Astrocyte (in vitro differentiated cells and primary cell): Measurements from ENCODE around the gene FAM180A. TPM values are rescaled to one million over a fixed set of nuclear protein-coding genes. Genes with fewer than 3 reads are reported as not detected.

ENCODE experiments used
- DNase-seq: peaks from one replicate; pipeline ENCODE4 v3.0.0-alpha.2; 2010; ENCODE audit warnings: low read depth
- FAIRE-seq: peaks from 2 replicates; lab custom pipeline; 2011; peaks lifted over from hg19 to GRCh38; lab: Jason Lieb, UNC
- H2AFZ ChIP-seq: 2 replicates; pipeline ENCODE4 v1.6.0; 2012; ENCODE audit warnings: low read depth, low read length, inconsistent platforms
- H3K27ac ChIP-seq: 2 replicates; pipeline ENCODE4 v1.5.1; 2011; ENCODE audit warnings: low read depth, low read length, inconsistent platforms
- H3K27me3 ChIP-seq: 2 replicates; pipeline ENCODE4 v1.6.0; 2011; ENCODE audit warnings: low read length, inconsistent platforms; ENCODE audit not compliant: insufficient read depth
- H3K36me3 ChIP-seq: 2 replicates; pipeline ENCODE4 v1.5.1; 2011; ENCODE audit warnings: low read length, inconsistent platforms; ENCODE audit not compliant: insufficient read depth
- H3K4me1 ChIP-seq: 2 replicates; pipeline ENCODE4 v1.5.1; 2011; ENCODE audit warnings: low read length, inconsistent platforms; ENCODE audit not compliant: insufficient read depth
- H3K4me2 ChIP-seq: 2 replicates; pipeline ENCODE4 v1.6.0; 2012; ENCODE audit warnings: low read length, inconsistent platforms
- H3K4me3 ChIP-seq: 2 replicates; pipeline ENCODE4 v1.5.1; 2011; ENCODE audit warnings: low read depth, mild to moderate bottlenecking, low read length, inconsistent platforms; ENCODE audit not compliant: insufficient read depth
- H3K79me2 ChIP-seq: 2 replicates; pipeline ENCODE4 v1.6.0; 2012; ENCODE audit warnings: mild to moderate bottlenecking, low read length, inconsistent platforms; ENCODE audit not compliant: insufficient read depth
- H3K9ac ChIP-seq: 2 replicates; pipeline ENCODE4 v1.6.0; 2012; ENCODE audit warnings: mild to moderate bottlenecking, low read length, inconsistent platforms
- H3K9me3 ChIP-seq: 2 replicates; pipeline ENCODE4 v1.5.1; 2012; ENCODE audit warnings: low read depth, mild to moderate bottlenecking, low read length, inconsistent platforms; ENCODE audit not compliant: insufficient read depth
- H4K20me1 ChIP-seq: 2 replicates; pipeline ENCODE4 v1.6.0; 2012; ENCODE audit warnings: low read length, inconsistent platforms; ENCODE audit not compliant: insufficient read depth
- H3K27ac Mint-ChIP-seq: one replicate; pipeline ENCODE4 v1.8.0; 2021; ENCODE audit warnings: mild to moderate bottlenecking, mixed read lengths; ENCODE audit not compliant: unreplicated experiment
- H3K27me3 Mint-ChIP-seq: one replicate; pipeline ENCODE4 v1.8.0; 2021; ENCODE audit warnings: low read depth, mixed read lengths; ENCODE audit not compliant: unreplicated experiment
- H3K36me3 Mint-ChIP-seq: one replicate; pipeline ENCODE4 v1.8.0; 2021; ENCODE audit warnings: low read depth, mixed read lengths; ENCODE audit not compliant: unreplicated experiment
- H3K4me1 Mint-ChIP-seq: one replicate; pipeline ENCODE4 v1.8.0; 2021; ENCODE audit warnings: low read depth, mixed read lengths; ENCODE audit not compliant: unreplicated experiment
- H3K4me3 Mint-ChIP-seq: one replicate; pipeline ENCODE4 v1.8.0; 2021; ENCODE audit warnings: mild to moderate bottlenecking, moderate library complexity, mixed read lengths; ENCODE audit not compliant: unreplicated experiment
- H3K9me3 Mint-ChIP-seq: one replicate; pipeline ENCODE4 v1.8.0; 2021; ENCODE audit warnings: mild to moderate bottlenecking, mixed read lengths; ENCODE audit not compliant: unreplicated experiment
- EZH2 ChIP-seq: IDR thresholded peaks from 2 replicates; pipeline ENCODE4 v1.6.1; 2012; ENCODE audit warnings: mild to moderate bottlenecking, low read length, inconsistent platforms; ENCODE audit not compliant: insufficient read depth
- total RNA-seq: library from RNA; stranded (reverse); gene quantifications from 2 replicates; pipeline ENCODE4 v1.2.1, GENCODE V29; 2021
- TF ChIP-seq, protein P1 (sequence below): IDR thresholded peaks from 2 replicates; pipeline ENCODE4 v1.5.1; 2011; ENCODE audit warnings: low read depth, mild to moderate bottlenecking, inconsistent platforms, low read length, moderate library complexity; ENCODE audit not compliant: insufficient read depth

The FAM180A gene
- total RNA-seq, 1 donor from 2014 or later: not detected

DNA sequence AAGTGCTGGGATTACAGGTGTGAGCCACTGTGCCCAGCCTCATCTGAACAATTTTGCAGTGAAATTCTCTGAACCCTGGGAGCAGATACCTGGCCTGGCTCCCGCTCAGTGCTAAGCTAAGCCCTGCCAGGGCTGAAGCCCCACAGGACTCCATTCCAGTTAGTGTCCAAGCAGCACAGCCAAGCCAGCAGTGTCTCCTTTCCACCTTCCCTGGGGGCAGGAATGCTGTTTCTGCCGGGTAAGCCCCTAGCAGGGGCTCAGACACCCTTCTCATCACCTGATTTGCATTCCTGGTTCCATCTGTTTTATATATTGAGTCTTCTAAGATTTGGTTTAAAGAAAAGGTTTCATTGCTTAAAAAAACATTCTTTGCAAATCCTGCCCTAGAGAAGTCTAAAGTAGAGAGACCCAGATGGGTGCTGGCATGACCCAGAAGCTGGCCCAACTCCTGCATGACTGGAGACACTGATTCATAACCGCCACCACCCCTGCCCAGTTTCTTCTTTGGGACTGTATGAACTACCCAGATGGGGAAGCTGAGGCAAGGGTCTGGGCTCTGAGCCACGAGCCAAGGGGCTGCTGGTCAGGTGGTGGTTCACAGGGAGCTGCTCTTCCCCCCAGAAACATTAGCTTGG, 34.7 kb downstream of the FAM180A start:
- Histone ChIP-seq H3K4me3 (no peak overlapping the region), H3K79me2 (no peaks in the 10 kb centered on the region), H2AFZ (peak overlapping the region; percentile 54), H4K20me1 (no peaks in the 10 kb centered on the region), H3K9ac (peak overlapping the region; percentile 56), H3K27me3 (no peaks in the 10 kb centered on the region), H3K36me3 (no peaks in the 10 kb centered on the region), H3K9me3 (no peaks in the 10 kb centered on the region), H3K27ac (peak overlapping the region; percentile 38), H3K4me1 (peaks cover 31% of the 10 kb centered on the region), H3K4me2 (peak overlapping the region; percentile 77)
- DNase-seq (no peak), FAIRE-seq (no peak)
- TF ChIP-seq, protein P1, sequence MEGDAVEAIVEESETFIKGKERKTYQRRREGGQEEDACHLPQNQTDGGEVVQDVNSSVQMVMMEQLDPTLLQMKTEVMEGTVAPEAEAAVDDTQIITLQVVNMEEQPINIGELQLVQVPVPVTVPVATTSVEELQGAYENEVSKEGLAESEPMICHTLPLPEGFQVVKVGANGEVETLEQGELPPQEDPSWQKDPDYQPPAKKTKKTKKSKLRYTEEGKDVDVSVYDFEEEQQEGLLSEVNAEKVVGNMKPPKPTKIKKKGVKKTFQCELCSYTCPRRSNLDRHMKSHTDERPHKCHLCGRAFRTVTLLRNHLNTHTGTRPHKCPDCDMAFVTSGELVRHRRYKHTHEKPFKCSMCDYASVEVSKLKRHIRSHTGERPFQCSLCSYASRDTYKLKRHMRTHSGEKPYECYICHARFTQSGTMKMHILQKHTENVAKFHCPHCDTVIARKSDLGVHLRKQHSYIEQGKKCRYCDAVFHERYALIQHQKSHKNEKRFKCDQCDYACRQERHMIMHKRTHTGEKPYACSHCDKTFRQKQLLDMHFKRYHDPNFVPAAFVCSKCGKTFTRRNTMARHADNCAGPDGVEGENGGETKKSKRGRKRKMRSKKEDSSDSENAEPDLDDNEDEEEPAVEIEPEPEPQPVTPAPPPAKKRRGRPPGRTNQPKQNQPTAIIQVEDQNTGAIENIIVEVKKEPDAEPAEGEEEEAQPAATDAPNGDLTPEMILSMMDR: no peak
- no peak for TF ChIP-seq EZH2
- Mint-ChIP-seq H3K4me1 (peaks cover 17% of the 10 kb centered on the region), H3K9me3 (no peaks in the 10 kb centered on the region), H3K36me3 (no peaks in the 10 kb centered on the region), H3K27me3 (no peaks in the 10 kb centered on the region), H3K4me3 (no peak overlapping the region), H3K27ac (no peak overlapping the region)

DNA sequence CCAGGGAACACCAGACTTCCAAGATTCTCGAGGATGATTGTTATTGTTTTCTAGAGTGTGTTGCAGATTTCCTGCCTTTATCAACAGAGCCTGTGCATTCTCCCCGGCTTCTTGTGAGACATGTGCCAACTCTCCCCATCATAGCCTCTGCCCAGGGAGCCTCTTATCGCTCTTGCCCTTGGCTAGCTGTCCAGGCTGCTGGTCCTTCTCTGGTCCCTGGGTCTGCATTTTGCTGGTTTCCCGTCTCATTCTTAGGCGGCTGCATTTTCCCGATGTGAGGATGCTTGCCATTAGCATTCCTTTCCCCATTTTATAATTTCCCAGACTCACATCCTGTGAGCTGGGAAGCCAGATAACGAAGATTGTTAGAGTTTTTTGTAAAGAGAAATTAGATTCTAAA, 35.8 kb downstream of the FAM180A start:
- Histone ChIP-seq H2AFZ (no peak overlapping the region), H3K79me2 (no peaks in the 10 kb centered on the region), H3K4me3 (no peak overlapping the region), H3K4me1 (peaks cover 31% of the 10 kb centered on the region), H3K9me3 (no peaks in the 10 kb centered on the region), H3K9ac (no peak overlapping the region), H3K36me3 (no peaks in the 10 kb centered on the region), H4K20me1 (no peaks in the 10 kb centered on the region), H3K27ac (no peak overlapping the region), H3K4me2 (no peak overlapping the region), H3K27me3 (no peaks in the 10 kb centered on the region)
- H3K27me3 Mint-ChIP-seq: no peaks in the 10 kb centered on the region
- H3K9me3 Mint-ChIP-seq: no peaks in the 10 kb centered on the region
- peaks cover 17% of the 10 kb centered on the region for H3K4me1 Mint-ChIP-seq
- no peak for DNase-seq
- no peak for FAIRE-seq
- TF ChIP-seq, protein P1: no peak
- TF ChIP-seq EZH2: no peak
- H3K27ac Mint-ChIP-seq: no peak overlapping the region
- no peaks in the 10 kb centered on the region for H3K36me3 Mint-ChIP-seq
- no peak overlapping the region for H3K4me3 Mint-ChIP-seq

DNA sequence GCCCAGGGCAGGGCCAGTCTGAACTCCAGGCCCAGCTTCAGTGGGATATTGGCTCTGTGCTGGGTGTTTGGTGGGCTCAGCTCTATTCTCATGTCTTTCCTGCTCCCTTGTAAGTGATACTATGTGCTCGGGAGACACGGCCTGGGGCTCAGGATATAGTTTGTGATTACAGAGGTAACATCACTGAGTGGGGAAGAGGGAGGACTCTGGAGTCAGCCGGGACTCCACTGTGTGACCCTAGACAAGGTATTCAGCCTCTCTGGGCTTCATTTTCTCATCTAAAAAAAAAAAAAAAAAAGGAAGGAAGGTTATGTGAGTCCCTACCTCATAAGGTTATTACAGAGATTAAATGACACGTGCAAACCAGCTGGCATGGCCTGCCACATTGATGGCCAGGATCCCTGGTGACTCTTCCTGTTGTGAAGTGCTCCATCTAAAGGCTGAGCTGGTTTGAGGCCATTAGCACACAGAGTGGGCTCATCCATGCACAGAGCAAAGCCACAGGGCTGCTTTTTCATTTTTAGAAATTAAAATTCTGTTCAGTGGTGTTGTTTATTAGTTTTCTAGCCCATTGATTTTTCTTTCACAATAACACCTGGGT, 36.3 kb downstream of the FAM180A start:
- H3K27ac ChIP-seq: no peak overlapping the region
- Mint-ChIP-seq H3K36me3 (no peaks in the 10 kb centered on the region), H3K4me1 (peaks cover 17% of the 10 kb centered on the region), H3K4me3 (no peak overlapping the region), H3K9me3 (no peaks in the 10 kb centered on the region), H3K27me3 (no peaks in the 10 kb centered on the region), H3K27ac (no peak overlapping the region)
- H3K4me3 ChIP-seq: no peak overlapping the region
- no peak for FAIRE-seq
- H3K9me3 ChIP-seq: no peaks in the 10 kb centered on the region
- H3K79me2 ChIP-seq: no peaks in the 10 kb centered on the region
- no peak overlapping the region for H2AFZ ChIP-seq
- peaks cover 31% of the 10 kb centered on the region for H3K4me1 ChIP-seq
- TF ChIP-seq, protein P1: no peak
- TF ChIP-seq EZH2: no peak
- no peak overlapping the region for H3K9ac ChIP-seq
- H3K36me3 ChIP-seq: no peaks in the 10 kb centered on the region
- H4K20me1 ChIP-seq: no peaks in the 10 kb centered on the region
- DNase-seq: no peak
- H3K27me3 ChIP-seq: no peaks in the 10 kb centered on the region
- H3K4me2 ChIP-seq: no peak overlapping the region
